ENCODE results near the gene PPP5C.
A peak's percentile ranks its signal among the peaks of the same experiment; 100 is the strongest.
"Not testable (repeated sequence)": the region's sequence is repeated elsewhere in the genome, so short reads cannot be mapped to it uniquely, and the experiment has no call there.

Gene PPP5C

DNA sequence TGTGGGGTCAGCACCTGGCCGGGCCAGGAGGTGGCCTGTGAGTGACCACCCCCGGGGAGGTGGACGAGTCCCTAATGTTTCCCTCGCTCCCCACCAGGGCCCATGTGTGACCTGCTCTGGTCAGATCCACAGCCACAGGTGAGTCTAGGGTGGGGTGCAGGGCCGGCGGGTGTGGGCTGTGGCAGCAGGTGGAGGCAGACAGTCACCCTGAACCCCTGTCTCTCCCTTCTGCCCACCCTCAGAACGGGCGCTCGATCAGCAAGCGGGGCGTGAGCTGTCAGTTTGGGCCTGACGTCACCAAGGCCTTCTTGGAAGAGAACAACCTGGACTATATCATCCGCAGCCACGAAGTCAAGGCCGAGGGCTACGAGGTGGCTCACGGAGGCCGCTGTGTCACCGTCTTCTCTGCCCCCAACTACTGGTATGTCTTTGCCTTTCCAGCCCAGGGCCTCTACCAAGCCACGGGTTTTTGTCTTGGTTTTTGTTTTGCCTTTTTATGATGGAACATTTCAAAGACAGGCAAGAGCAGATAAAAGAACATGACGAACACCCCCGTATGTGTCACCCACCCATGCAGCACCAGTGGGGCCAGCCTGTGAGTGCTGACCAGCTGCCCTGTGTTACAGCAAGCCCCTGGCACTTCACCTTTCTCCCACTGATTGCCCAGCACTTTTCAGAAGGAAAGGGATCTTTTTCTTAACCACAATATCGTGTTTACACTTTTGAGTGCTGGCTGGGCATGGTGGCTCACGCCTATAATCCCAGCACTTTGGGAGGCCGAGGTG lies 41.6 kb downstream of the PPP5C start:
- peak; percentile 47 for DNase-seq

DNA sequence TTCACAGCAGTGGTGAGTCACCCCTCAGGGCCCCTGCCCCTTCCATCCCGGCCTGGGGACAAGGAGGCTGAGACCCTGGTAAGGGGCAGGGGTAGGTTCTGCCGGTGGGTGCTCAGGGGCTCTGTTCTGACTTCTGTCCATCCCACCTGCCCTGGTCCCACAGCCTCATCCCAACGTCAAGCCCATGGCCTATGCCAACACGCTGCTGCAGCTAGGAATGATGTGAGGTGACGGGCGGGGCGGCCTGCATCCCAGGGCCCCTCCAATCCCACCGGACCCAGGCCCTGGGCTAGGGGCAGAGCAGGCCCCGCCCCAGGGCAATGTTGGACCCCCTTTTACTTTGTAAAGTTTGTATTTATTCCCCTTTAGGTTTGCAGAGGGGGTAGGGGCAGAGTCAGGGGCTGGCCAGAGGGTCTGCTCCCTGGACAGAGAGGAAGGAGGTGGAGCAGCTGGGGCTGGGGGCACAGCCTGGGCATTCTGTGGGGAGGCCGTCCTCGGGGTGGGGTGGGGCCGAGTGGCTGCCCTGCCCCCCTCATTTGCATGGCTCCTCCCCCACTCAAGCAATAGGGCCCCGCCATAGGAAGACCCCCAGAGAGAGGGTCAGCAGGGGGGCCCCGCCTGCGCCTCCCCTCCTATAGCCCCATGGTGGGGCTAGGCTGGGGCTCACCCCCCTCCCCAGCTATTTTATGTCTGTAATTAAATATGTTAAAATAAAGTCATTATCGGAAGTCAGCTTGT lies 43.4 kb downstream of the PPP5C start:
- DNase-seq: no peak

DNA sequence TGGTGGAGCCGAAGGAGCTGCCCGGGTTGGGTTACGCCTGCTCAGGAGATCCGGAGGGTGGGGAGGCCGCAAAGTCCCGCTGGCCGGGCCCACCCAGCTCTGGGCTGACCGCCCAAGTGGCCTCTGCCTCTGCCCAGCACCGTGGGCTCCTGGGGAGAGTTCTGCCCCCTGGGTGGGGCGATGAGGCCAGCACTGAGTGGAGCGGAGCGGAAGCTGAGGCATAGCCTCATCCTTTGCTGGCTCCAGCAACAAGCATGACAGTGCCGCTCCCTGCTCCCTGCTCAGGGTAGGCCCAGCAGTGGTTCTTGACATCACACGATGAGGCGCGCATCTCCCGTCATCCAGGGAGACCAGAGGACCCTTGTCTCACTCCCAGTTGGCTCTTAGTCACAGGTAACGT lies 44.0 kb downstream of the PPP5C start:
- DNase-seq: no peak

GRCh38 chr19:46391296-46392251 lies 44.7 kb downstream of the PPP5C start:
- DNase-seq: no peak

DNA sequence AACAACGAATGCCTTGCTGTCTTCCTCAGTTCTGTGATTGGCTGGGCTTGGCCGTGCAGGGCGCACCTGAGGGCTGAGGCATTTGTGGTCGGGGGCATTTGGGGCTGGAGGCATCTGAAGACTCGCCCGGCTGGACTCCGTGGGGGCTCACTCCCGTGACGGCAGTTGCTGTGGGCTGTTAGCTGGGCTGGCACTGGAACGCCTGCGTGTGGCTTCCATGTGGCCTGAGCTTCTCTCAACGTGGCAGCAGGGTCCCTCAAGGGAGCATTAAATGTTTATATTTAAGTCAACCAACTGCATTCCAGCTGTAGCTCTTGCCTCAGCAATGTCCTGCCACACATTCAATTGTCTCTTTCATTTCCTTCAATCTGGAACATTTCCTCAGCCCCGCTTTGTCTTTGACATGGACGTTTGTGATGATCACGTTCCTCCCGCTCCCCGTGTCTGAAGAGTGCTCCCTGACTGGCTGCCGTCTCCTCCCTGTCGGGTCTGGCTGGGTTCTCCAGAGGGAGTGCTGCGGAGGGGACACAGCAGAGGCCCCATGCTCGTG lies 45.4 kb downstream of the PPP5C start:
- DNase-seq: no peak

- DNase-seq: no peak
Observed at GRCh38 chr19:46392837-46393236, 46.0 kb downstream of the PPP5C start.

DNA sequence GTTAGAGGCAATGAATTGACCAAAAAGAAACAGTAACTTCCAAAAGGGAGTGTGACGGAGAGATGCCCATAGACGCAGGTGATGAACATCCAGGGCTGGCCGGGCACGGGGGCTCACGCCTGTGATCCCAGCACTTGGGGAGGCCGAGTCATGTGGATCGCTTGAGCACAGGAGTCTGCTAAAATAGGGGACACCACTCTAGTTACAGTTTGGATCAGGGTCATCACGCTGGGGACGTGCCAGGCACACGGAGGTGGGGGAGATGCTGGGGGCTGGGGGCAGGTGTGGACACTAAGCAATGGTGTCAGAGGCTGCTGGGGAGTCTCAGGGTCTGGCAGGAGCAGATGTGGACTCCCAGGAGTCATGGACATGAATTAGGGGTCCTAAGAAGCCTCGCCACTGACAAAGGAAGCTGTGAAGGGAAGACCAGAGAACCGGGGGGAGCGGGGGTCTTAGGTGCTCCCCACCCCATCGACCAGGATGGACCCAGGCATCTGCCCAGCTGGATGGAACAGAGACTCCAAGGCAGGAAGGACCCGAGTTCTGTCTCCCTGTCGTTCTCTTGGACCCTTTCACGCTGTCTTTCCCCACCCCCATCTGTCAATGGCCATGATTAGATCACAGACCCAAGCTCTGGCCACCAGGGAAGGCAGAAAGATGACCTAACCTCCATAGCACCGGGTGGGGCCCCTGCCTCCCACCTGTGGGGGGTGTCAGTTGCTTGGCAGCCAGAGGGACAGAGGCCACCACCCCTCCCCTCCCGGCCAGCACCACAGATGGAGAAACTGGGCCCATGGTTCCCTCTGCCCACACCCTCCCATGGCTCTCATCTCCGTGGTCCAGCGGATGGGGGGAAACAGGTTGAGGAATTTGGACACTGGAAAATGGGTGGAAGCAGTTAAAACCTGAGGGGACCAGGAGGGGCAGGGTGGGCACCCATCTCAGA lies 46.8 kb downstream of the PPP5C start:
- no peak for DNase-seq

- DNase-seq: no peak
Observed at GRCh38 chr19:46394402-46394797, 47.5 kb downstream of the PPP5C start.

- not testable (repeated sequence) for DNase-seq
Observed at GRCh38 chr19:46397801-46398479, 51.1 kb downstream of the PPP5C start.

DNA sequence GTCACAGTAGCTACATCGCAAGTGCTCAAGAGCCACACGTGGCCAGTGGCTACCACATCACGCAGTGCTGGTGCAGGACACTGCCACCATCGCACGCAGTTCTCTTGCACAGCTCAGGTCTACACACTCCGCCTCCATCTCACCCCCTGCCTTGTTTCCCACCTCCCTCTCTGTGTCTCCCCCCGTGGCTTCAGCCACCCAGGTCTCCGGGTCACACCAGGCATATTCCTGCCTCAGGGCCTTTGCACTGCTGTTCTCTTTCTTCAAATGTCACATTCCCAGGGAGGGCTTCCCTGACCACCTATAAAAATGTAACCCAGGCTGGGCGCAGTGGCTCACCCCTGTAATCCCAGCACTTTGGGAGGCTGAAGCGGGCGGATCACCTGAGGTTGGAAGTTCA lies 55.8 kb downstream of the PPP5C start:
- DNase-seq: no peak

- DNase-seq: peak; percentile 92
Observed at GRCh38 chr19:46404055-46404752, 57.3 kb downstream of the PPP5C start.

- no peak for DNase-seq
Observed at GRCh38 chr19:46404753-46405468, 58.0 kb downstream of the PPP5C start.

DNA sequence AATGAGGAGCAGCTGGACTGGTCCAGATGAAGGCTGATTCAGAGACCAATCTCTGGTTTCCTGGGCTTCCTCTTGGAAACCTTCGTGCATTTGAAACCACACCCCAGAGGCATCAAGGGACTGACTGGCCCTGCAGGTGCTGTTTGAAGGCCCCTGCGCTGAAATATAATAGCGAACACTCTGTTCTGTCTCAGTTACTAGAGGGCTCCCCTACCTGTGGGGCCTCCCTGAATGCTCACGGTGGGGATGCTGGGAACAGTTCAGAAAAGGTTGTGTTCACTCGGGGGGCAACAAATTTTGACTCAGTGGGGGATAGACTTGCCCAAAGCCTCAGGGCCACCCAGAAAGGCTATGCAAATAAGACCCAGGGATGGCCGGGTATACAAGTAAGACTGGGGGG lies 60.1 kb downstream of the PPP5C start:
- DNase-seq: no peak

DNA sequence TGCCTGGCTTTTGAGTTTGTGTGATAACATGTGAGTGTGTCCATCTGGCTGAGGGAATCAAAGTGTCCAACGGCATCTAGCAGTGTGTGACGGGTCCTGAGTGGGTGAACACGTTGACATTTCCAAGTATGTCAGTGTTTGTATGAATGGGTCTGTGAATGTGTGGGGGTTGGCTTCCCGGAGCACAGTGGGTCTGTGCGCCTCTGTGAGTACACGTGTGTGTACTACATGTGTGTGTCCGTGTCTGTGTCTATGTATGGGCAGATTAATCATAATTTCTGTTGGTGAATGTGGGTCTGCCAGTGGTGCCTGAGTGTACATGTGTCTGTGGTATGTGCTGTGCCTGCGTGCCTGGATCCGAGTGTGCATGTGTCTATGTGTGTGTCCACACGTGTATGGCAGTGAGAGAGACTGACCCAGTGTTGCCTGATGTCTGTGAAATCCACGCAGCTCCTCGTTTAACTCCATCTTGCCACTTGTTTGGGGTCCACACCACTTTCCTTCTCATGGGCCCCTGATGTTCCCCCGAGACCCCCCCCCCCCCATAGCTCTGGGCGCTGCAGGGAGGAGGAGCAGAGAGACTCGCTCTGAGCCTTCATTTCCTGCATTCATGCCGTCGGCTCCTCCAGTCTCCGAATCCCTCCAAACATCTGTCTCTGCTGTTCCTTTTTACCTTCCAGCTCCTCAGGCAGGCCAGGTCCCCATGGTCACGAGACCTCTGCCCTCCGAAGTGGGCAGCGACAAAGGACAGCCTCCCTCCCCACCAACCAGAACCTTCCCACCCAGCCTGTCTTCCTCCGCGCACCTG lies 61.2 kb downstream of the PPP5C start:
- DNase-seq: no peak

GRCh38 chr19:46408664-46409039 lies 61.8 kb downstream of the PPP5C start:
- DNase-seq: peak; percentile 78

DNA sequence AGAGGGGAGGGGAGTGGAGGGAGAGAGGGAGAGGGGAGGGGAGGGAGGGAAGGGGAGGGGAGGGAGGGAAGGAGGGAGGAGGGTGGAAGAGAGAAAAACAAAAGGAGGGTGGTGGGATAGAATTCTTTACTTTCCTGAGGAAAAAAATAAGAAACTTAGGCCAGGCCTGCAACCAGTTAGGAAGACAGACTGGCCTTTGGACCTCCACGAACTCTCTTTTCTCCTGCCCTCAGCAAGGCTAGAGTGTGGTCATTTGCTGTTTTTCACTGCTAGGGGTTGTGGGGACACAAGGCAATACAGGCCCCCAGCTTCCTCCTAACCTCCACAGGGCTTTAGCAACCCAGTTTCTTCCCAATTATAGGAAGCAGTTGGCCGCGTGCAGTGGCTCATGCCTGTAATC lies 62.3 kb downstream of the PPP5C start:
- no peak for DNase-seq

DNA sequence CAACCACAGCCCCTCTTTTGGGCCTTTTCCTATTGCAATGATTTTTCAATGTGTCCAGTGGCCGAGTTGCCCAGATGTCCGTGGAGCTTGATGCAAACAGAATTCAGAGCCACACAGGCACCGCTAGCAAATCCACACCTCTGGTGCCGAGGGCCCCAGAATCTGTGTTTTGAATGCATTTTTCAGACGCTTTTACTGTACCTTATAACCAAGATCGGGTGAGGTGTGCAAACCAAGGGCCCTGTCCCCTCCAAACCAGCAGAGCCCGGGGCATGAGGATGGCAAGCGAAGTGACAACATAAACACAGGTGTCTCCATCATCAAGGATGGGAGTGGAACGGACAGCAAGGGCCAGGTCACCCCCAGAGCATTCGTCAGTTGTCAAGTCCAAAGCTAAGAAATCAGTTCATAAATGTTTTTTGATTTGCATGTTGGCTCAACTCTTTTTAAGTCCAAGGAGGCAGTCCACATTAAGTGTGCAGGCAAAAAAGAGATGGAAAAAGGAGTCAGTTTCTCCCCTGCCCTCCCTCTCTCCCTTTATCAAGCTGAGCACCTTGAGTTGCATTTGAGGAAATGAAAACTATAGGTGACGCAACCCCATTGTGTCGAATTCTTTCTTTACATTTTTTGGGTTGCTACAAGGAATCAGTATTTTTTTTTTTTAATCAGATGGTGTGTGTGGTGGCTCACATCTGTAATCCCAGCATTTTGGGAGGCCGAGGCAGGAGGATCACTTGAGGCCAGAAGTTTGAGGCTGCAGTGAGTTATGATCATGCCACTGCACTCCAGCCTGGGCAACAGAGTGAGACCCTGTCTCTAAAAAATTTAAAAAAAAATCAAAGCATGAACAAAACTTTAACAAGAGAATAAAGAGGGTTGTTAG lies 63.6 kb downstream of the PPP5C start:
- DNase-seq: no peak

All from islet precursor cell (in vitro differentiated cells).